HG02970 (cell line): ENCODE data around the gene WDR6.
A peak's percentile ranks its signal among the peaks of the same experiment; 100 is the strongest.

Source experiments
- ATAC-seq: cut with Tn5 transposase; IDR thresholded peaks from one replicate; pipeline ENCODE4 v1.9.1; 2021; ENCODE audit warnings: mild to moderate bottlenecking, moderate library complexity, moderate number of reproducible peaks; ENCODE audit not compliant: unreplicated experiment, low FRiP score

The WDR6 gene

DNA sequence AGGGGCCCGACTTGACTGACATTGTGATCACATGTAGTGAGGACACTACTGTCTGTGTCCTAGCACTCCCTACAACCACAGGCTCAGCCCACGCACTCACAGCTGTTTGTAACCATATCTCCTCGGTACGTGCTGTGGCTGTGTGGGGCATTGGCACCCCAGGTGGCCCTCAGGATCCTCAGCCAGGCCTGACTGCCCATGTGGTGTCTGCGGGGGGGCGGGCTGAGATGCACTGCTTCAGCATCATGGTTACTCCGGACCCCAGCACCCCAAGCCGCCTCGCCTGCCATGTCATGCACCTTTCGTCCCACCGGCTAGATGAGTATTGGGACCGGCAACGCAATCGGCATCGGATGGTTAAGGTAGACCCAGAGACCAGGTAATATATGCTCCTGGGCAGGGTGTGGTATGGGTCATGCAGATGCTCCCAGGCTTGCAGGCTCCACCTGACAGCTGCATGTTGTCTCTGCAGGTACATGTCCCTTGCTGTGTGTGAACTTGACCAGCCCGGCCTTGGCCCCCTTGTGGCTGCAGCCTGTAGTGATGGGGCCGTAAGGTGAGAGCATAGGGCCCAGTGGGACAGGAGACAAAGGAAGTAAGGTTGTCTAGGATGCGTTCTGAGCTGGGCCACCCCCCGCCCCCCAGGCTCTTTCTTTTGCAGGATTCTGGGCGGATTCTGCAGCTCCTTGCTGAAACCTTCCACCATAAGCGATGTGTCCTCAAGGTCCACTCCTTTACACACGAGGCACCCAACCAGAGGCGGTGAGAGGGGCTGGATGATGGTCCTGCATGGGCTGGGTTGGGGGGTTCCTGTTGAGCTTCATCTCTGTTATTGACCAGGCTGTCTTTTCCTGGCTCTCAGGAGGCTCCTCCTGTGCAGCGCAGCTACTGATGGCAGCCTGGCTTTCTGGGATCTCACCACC is 6.8 kb downstream of the WDR6 start:
- no peak for ATAC-seq

- no peak for ATAC-seq
Measured at GRCh38 chr3:49015072-49015471, 7.9 kb downstream of the WDR6 start.

GRCh38 chr3:49015765-49016164 is 8.6 kb downstream of the WDR6 start:
- no peak for ATAC-seq

- ATAC-seq, result no peak
Measured at GRCh38 chr3:49016414-49017228, 9.4 kb downstream of the WDR6 start.

DNA sequence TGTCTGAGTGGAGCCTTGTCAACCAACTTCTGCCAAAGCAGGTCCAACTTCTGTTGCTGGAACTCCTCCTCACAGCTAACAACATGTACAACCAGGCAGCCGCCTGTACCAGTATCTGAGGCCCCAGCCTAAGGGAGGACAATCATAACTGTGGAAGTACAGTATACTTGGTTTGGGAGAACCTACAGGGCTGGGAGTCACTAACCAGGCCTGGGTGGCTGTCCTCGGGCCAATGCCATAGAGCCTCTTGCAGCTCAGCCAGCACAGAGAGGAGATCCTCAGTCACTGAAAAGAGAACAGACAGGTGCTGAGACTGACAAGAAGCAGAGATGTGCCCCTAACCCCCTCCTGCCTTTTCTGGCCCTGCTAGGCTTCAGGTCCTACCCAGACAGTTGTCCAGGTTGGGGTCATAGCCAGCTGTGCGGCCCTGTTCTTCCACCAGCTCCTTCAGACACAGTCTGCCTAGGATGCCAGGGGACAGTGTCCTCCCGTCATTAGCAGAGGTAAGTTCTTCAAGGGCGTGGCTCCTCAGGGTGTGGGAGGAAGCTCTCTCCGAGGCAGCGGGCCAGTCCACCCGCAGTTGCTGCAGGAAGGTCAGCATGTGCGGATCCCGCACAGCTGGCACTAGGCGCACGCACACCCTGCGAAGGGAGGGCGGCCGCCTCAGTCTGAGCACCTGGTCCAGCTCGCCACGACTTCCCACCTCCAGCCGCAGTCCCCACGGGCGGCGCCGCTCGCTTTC is 10.2 kb downstream of the WDR6 start:
- no peak for ATAC-seq

- no peak for ATAC-seq
Measured at GRCh38 chr3:49017971-49018706, 10.9 kb downstream of the WDR6 start, which contains the start of gene DALRD3. Gene DALRD3, minus strand, starts transcription at chr3:49018580. Its CDS starts 16 bp downstream, at chr3:49018564.

DNA sequence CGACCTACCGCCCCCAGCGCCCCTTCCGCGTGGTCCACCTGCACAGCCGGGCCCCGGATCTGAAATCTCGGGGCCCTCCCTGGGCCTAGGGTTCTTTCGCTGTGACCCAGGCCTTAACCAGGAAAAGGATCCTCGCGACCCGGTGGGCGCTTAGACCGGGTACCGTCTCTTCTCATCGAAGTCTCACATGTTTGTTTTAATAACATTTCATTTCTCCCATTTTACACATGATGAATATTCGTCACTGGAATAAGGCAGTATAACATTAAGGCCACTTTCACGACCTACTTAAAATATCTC is 11.5 kb downstream of the WDR6 start:
- no peak for ATAC-seq

- no peak for ATAC-seq
Measured at GRCh38 chr3:49019941-49020329, 12.7 kb downstream of the WDR6 start.

DNA sequence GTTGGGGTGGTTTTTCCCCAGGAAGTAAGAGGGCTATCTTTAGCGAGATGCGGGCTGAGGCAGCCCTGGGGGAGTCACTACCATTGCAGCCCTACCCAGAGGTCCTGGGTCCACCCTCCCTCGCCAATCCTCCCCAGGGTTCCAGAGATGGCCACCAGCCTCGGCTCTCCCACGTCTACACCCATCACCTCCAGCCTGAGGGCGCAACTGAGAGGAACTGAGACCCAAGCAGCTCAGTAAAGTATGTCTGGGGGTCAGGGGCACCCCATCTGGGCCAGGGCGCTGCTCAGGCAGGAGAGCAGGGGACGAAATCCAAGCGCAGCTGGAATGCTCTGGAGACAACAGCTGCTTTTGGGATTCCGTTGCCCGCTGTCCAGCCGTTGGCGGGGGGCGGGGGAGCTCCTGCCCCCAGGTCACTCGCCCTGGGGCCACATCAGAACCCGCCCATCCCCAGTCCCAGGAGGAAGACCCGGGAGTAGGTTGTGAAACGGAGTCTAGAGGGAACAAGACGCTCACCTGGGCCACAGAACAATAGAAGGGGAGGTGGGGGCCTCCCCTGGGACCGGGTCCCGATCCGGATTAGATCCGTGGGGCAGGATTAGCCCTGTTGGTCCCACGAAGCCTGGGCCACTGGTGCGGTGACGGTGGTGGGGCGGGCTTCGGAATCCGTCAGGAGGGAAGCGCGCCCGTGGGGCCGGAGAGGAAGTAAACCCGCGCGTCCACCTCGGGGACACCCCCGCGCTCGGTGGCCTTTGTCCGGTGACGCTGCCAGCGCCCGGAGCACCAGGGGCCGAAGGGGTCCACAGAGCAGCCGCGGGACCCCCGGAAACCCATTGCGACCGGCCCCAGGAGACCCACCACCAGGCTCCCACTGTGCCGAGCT is 13.4 kb downstream of the WDR6 start:
- ATAC-seq, result peak; percentile 7

DNA sequence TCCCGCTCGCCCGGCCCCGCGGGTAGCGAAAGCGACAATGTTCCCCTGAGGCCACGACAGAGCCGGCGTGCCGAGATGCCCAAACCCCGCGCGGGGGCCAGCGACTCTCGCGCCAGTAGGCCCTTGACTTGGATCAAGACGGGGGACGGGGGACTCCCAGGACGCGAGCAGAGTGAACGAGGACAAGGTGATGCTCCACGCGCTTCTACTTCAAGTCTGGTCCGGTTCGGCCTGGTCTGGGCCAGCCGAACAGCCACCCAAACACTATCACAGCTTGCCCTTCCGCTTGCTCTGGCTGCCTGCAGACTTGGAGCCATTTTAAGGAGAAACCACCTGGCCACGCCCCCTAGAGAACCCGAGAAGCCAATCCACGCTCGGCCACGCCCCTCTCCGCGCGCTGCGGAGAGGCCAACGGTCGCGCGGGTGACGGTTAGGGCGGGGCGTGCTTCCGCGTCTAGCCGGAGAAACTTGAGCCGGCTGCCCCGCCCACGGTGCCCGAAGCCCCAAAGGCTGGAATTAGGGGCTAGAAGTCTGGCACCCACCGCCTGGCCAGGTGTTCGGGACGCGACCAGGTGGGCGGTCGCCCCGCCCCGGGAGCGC is 14.1 kb downstream of the WDR6 start:
- peak; percentile 48 for ATAC-seq

DNA sequence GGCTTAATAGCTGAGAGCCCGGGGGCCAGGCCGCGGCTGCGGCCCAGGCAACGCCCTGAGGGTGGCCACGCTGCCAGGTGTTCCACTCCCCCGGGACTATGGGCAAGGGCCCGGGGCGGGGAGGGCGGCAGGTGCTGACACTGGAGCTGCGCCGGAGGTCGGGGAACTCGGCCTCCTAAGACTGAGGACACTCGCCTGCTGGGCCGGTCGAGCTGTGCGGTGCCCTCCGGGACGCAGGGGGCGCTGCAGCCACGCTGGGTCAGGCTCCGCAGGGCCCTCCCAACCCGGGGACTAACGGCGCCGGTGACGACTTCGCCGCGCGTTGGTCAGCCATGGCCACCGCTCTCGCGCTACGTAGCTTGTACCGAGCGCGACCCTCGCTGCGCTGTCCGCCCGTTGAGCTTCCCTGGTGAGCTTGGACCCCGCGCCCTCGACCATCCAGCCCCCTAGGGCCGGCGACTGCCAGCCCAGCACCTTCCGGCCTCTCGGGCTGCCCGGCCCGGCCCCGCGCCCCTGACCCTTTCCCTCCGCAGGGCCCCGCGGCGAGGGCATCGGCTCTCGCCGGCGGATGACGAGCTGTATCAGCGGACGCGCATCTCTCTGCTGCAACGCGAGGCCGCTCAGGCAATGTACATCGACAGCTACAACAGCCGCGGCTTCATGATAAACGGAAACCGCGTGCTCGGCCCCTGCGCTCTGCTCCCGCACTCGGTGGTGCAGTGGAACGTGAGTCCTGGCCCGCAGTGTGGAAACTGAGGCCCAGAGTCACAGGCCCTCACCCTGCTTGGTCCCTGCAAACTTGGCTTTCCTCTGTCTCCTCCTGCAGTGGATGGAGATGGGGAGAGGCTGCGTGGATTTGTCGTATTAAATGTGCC is 14.9 kb downstream of the WDR6 start, which contains the start of gene NDUFAF3:
Gene NDUFAF3, plus strand, starts transcription at position 309 of the 875 bp plus-strand sequence. Its CDS starts 24 bp downstream, at position 333.
- peak; percentile 54 for ATAC-seq

GRCh38 chr3:49022688-49023171 is 15.5 kb downstream of the WDR6 start:
- ATAC-seq, result no peak

- ATAC-seq, result no peak
Measured at GRCh38 chr3:49023775-49024174, 16.6 kb downstream of the WDR6 start.

- ATAC-seq, result no peak
Measured at GRCh38 chr3:49024449-49024848, 17.3 kb downstream of the WDR6 start.

- no peak for ATAC-seq
Measured at GRCh38 chr3:49025005-49025792, 18.0 kb downstream of the WDR6 start.

- ATAC-seq, result no peak
Measured at GRCh38 chr3:49025793-49026520, 18.8 kb downstream of the WDR6 start.
